Effector memory CD4-positive, alpha-beta T cell (primary cell): ENCODE results near the gene S100A8.

Experiments used
- DNase-seq, 3 donors: peaks; one replicate each; pipeline ENCODE4 v3.0.0-alpha.2; 2020
- H3K27ac ChIP-seq: 2 replicates; pipeline ENCODE4 v1.7.0; 2013; ENCODE audit warnings: mild to moderate bottlenecking, low read length, moderate library complexity; ENCODE audit not compliant: insufficient read depth, poor library complexity, severe bottlenecking
- H3K27me3 ChIP-seq: replicated peaks from 2 replicates; pipeline ENCODE4 v1.7.0; 2013; ENCODE audit warnings: mild to moderate bottlenecking, low read length; ENCODE audit not compliant: insufficient read depth, control insufficient read depth, poor library complexity, severe bottlenecking
- H3K36me3 ChIP-seq: 2 replicates; pipeline ENCODE4 v1.7.0; 2013; ENCODE audit warnings: mild to moderate bottlenecking, low read length, moderate library complexity; ENCODE audit not compliant: control insufficient read depth, insufficient read depth
- H3K4me1 ChIP-seq: 2 replicates; pipeline ENCODE4 v1.7.0; 2013; ENCODE audit warnings: low read length, mild to moderate bottlenecking; ENCODE audit not compliant: control insufficient read depth, insufficient read depth, poor library complexity, severe bottlenecking
- H3K4me3 ChIP-seq: 2 replicates; pipeline ENCODE4 v1.7.0; 2013; ENCODE audit warnings: low read length, low read depth, mild to moderate bottlenecking; ENCODE audit not compliant: insufficient read depth, poor library complexity, severe bottlenecking
- H3K9me3 ChIP-seq: 2 replicates; pipeline ENCODE4 v1.7.0; 2013; ENCODE audit warnings: mild to moderate bottlenecking, low read length, moderate library complexity; ENCODE audit not compliant: control insufficient read depth

The S100A8 gene

GRCh38 chr1:153341431-153341934 is 49.4 kb downstream of the S100A8 start:
- Histone ChIP-seq H3K4me3 (no peak overlapping the region), H3K4me1 (peaks cover 18% of the 10 kb centered on the region), H3K36me3 (no peaks in the 10 kb centered on the region), H3K27me3 (no peaks in the 10 kb centered on the region), H3K27ac (no peak overlapping the region), H3K9me3 (no peaks in the 10 kb centered on the region)
- no peak for DNase-seq

DNA sequence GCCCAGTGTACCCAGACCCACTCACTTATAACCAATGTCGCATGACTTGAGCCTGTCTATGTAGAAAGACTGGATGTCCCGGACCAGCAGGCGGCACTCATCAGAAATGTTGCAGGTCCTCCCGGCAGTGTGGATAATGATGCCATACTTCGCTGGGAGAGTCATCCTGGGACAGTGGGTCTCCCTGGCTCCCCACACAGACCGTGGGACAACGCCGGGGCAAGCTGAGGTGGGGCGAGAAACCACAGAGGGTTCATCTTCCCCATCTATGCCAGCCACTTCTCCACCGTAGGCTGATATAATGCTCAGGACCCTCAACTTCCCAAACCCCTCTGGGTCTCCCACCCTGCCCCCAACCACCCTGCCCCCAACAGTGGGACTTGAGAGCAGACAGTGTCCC is 50.5 kb downstream of the S100A8 start:
- Histone ChIP-seq H3K27ac (no peak overlapping the region), H3K4me3 (no peak overlapping the region), H3K27me3 (no peaks in the 10 kb centered on the region), H3K9me3 (no peaks in the 10 kb centered on the region), H3K4me1 (peaks cover 8% of the 10 kb centered on the region), H3K36me3 (no peaks in the 10 kb centered on the region)
- no peak for DNase-seq
